H1 (cell line): ENCODE measurements around the gene SEMA7A. TPM values are rescaled to one million over a fixed set of nuclear protein-coding genes. Genes with fewer than 3 reads are reported as not detected.

ENCODE experiments used
- CTCF ChIA-PET: fragments of 300-600 bp; sonication (Branson Sonifier 250); formaldehyde crosslinking; loops from one replicate; lab custom pipeline; 2021; ENCODE audit not compliant: partially characterized antibody; lab: Charles Lee
- POLR2A ChIA-PET: fragments of 300-600 bp; sonication (Branson Sonifier 250); formaldehyde crosslinking; loops from one replicate; lab custom pipeline; 2021; ENCODE audit warnings: inconsistent platforms; ENCODE audit not compliant: partially characterized antibody; lab: Charles Lee
- DNase-seq, 2 experiments: peaks; one replicate each; pipeline versions ENCODE4 v3.0.0 to v3.0.0-alpha.2; 2010 to 2022; ENCODE audit warnings: low spot score in 2 of 2, low read depth in 1 of 2, mixed read lengths in 1 of 2
- FAIRE-seq: peaks from 2 replicates; lab custom pipeline; 2011; peaks lifted over from hg19 to GRCh38; lab: Jason Lieb, UNC
- H2AFZ ChIP-seq: 2 replicates; pipeline ENCODE4 v1.8.1; 2012; ENCODE audit warnings: low read length, inconsistent platforms
- H2AK5ac ChIP-seq: 2 replicates; pipeline ENCODE4 v1.6.1; 2013; ENCODE audit warnings: low read depth, low read length
- H2BK120ac ChIP-seq: replicated peaks from 2 replicates; pipeline ENCODE3; 2013; ENCODE audit warnings: low read depth, low read length, inconsistent platforms
- H2BK12ac ChIP-seq: 2 replicates; pipeline ENCODE4 v1.6.1; 2013; ENCODE audit warnings: low read depth, low read length
- H2BK15ac ChIP-seq: 2 replicates; pipeline ENCODE4 v1.6.1; 2013; ENCODE audit warnings: low read length
- H2BK20ac ChIP-seq: 2 replicates; pipeline ENCODE4 v1.6.1; 2013; ENCODE audit warnings: low read length
- H2BK5ac ChIP-seq: 2 replicates; pipeline ENCODE4 v1.6.1; 2013; ENCODE audit warnings: low read depth, low read length
- H3K14ac ChIP-seq: 2 replicates; pipeline ENCODE4 v1.6.1; 2013; ENCODE audit warnings: inconsistent platforms; ENCODE audit not compliant: insufficient read length
- H3K18ac ChIP-seq: 2 replicates; pipeline ENCODE4 v1.6.1; 2013; ENCODE audit warnings: low read length; ENCODE audit errors: extremely low read depth
- H3K23ac ChIP-seq: 2 replicates; pipeline ENCODE4 v1.6.1; 2013; ENCODE audit warnings: inconsistent platforms; ENCODE audit not compliant: insufficient read length
- H3K23me2 ChIP-seq: 2 replicates; pipeline ENCODE4 v1.6.1; 2013; ENCODE audit warnings: low read depth, low read length
- H3K27ac ChIP-seq: 2 replicates; pipeline ENCODE4 v1.6.1; 2011; ENCODE audit warnings: low read depth, low read length, inconsistent platforms
- H3K27me3 ChIP-seq, 4 experiments: replicated peaks in 1 of 4; 1 replicate in 1 of 4; 2 replicates in 3 of 4; pipeline versions ENCODE4 v1.6.1 to v1.8.1; 2011 to 2013; ENCODE audit warnings: low read length in 3 of 4, mild to moderate bottlenecking in 3 of 4, inconsistent platforms in 2 of 4, mixed read lengths in 2 of 4, moderate library complexity in 1 of 4; ENCODE audit not compliant: control insufficient read depth in 3 of 4, insufficient read depth in 3 of 4; ENCODE audit errors: extremely low read depth in 1 of 4
- H3K36me3 ChIP-seq, 4 experiments: 2 replicates each; pipeline versions ENCODE4 v1.6.1 to v1.8.1; 2011 to 2013; ENCODE audit warnings: mild to moderate bottlenecking in 4 of 4, low read length in 3 of 4, moderate library complexity in 2 of 4, control low read depth in 1 of 4, inconsistent platforms in 1 of 4; ENCODE audit not compliant: insufficient read depth in 4 of 4, control insufficient read depth in 2 of 4
- H3K4ac ChIP-seq: replicated peaks from 2 replicates; pipeline ENCODE3; 2013; ENCODE audit warnings: low read length, low read depth, mixed read lengths, inconsistent platforms; ENCODE audit not compliant: insufficient read length
- H3K4me1 ChIP-seq, 4 experiments: replicated peaks in 1 of 4; 1 replicate in 1 of 4; 2 replicates in 3 of 4; pipeline versions ENCODE4 v1.6.1 to v1.8.1; 2011 to 2013; ENCODE audit warnings: low read length in 3 of 4, inconsistent platforms in 2 of 4, mixed read lengths in 1 of 4; ENCODE audit not compliant: insufficient read depth in 4 of 4, control insufficient read depth in 3 of 4
- H3K4me2 ChIP-seq, 2 experiments: 2 replicates each; pipeline versions ENCODE4 v1.6.1 to v1.8.1; 2011 to 2013; ENCODE audit warnings: low read depth in 2 of 2, low read length in 2 of 2, control low read depth in 1 of 2, inconsistent platforms in 1 of 2, mild to moderate bottlenecking in 1 of 2; ENCODE audit not compliant: insufficient read depth in 1 of 2
- H3K4me3 ChIP-seq, 4 experiments: fragments of 200-600, 300-600 bp in 1 of 4; sonication (generic), shearing (Covaris generic), sonication (Bioruptor Twin) in 1 of 4; 2 replicates each; pipeline versions ENCODE4 v1.5.1 to v1.8.1; 2011 to 2016; ENCODE audit warnings: low read length in 4 of 4, low read depth in 3 of 4, control low read depth in 2 of 4, inconsistent platforms in 2 of 4, mild to moderate bottlenecking in 2 of 4, mixed read lengths in 1 of 4, moderate library complexity in 1 of 4; ENCODE audit not compliant: insufficient read depth in 2 of 4; ENCODE audit errors: extremely low read depth in 1 of 4
- H3K56ac ChIP-seq: replicated peaks from 2 replicates; pipeline ENCODE3; 2013; ENCODE audit warnings: low read depth, mild to moderate bottlenecking, mixed read lengths, low read length, inconsistent platforms; ENCODE audit not compliant: insufficient read length
- H3K79me1 ChIP-seq: 2 replicates; pipeline ENCODE4 v1.6.1; 2013; ENCODE audit warnings: low read depth, low read length, control low read depth
- H3K79me2 ChIP-seq, 2 experiments: 2 replicates each; pipeline versions ENCODE4 v1.6.1 to v1.8.1; 2012 to 2013; ENCODE audit warnings: low read length in 2 of 2, mild to moderate bottlenecking in 2 of 2, inconsistent platforms in 1 of 2; ENCODE audit not compliant: insufficient read depth in 2 of 2, control insufficient read depth in 1 of 2
- H3K9ac ChIP-seq, 4 experiments: replicated peaks in 1 of 4; 1 replicate in 1 of 4; 2 replicates in 3 of 4; pipeline versions ENCODE4 v1.6.1 to v1.8.1; 2011 to 2013; ENCODE audit warnings: low read depth in 3 of 4, low read length in 3 of 4, control low read depth in 2 of 4, mild to moderate bottlenecking in 2 of 4, moderate library complexity in 2 of 4, inconsistent platforms in 1 of 4; ENCODE audit errors: extremely low read depth in 1 of 4
- H3K9me3 ChIP-seq, 2 experiments: 2 replicates each; pipeline versions ENCODE4 v1.6.1 to v1.8.1; 2012 to 2013; ENCODE audit warnings: mild to moderate bottlenecking in 2 of 2, moderate library complexity in 2 of 2, control low read depth in 1 of 2, inconsistent platforms in 1 of 2, low read depth in 1 of 2, low read length in 1 of 2, mixed read lengths in 1 of 2; ENCODE audit not compliant: insufficient read depth in 2 of 2
- H4K20me1 ChIP-seq, 2 experiments: replicated peaks in 1 of 2; 2 replicates each; pipeline versions ENCODE3 to v1.8.1; 2011 to 2013; ENCODE audit warnings: inconsistent platforms in 2 of 2, low read length in 2 of 2, mild to moderate bottlenecking in 1 of 2; ENCODE audit not compliant: insufficient read depth in 2 of 2, control insufficient read depth in 1 of 2
- H4K5ac ChIP-seq: 2 replicates; pipeline ENCODE4 v1.6.1; 2013; ENCODE audit warnings: low read length, low read depth, mixed read lengths, inconsistent platforms; ENCODE audit not compliant: insufficient read length
- H4K8ac ChIP-seq: 2 replicates; pipeline ENCODE4 v1.8.0; 2013; ENCODE audit warnings: mild to moderate bottlenecking, moderate library complexity, low read length, inconsistent platforms; ENCODE audit not compliant: insufficient read depth; ENCODE audit errors: extremely low read depth
- H4K91ac ChIP-seq: replicated peaks from 2 replicates; pipeline ENCODE3; 2013; ENCODE audit warnings: low read length, mixed read lengths, inconsistent platforms; ENCODE audit not compliant: insufficient read length
- CBX8 ChIP-seq: fragments of 300-800, 300-1000 bp; sonication (generic); IDR thresholded peaks from 2 replicates; pipeline ENCODE4 v1.7.1; 2016; ENCODE audit warnings: low read depth, low read length, borderline replicate concordance
- EP300 ChIP-seq, 2 experiments: IDR thresholded peaks; 1 replicate in 1 of 2; 2 replicates in 1 of 2; pipeline ENCODE4 v1.6.1; 2011 to 2012; ENCODE audit warnings: low read depth in 2 of 2, low read length in 2 of 2, mild to moderate bottlenecking in 2 of 2, borderline replicate concordance in 1 of 2, inconsistent platforms in 1 of 2, moderate library complexity in 1 of 2
- HDAC2 ChIP-seq, 2 experiments: fragments of 300-600 bp in 1 of 2; sonication (generic) in 1 of 2; IDR thresholded peaks; 2 replicates each; pipeline ENCODE4 v1.6.1; 2011 to 2012; ENCODE audit warnings: low read depth in 2 of 2, low read length in 2 of 2, mild to moderate bottlenecking in 2 of 2, moderate library complexity in 2 of 2, borderline replicate concordance in 1 of 2, inconsistent platforms in 1 of 2
- WGBS, 2 experiments: shearing (Covaris generic) in 1 of 2; methylation state at CpG; one replicate each; pipeline versions ENCODE4 v1.1.6 to v1.1.7; 2013 to 2015; ENCODE audit warnings: low lambda C conversion rate in 2 of 2, mixed read lengths in 2 of 2, inconsistent platforms in 1 of 2, low coverage in 1 of 2, missing lambda C conversion rate in 1 of 2; ENCODE audit not compliant: insufficient replicate concordance in 2 of 2, insufficient coverage in 1 of 2, insufficient read length in 1 of 2; ENCODE audit errors: extremely low coverage in 1 of 2, missing lambda C conversion rate in 1 of 2; 5-methylcytosine and 5-hydroxymethylcytosine counted together
- polyA plus RNA-seq, 7 experiments: library from polyadenylated mRNA; depleted of rRNA in 3 of 7; stranded (reverse) in 5 of 7; unstranded in 2 of 7; fragments of >200 nt in 5 of 7; fragments of 200-250 nt in 2 of 7; gene quantifications; 1 replicate in 5 of 7; 2 replicates in 1 of 7; 4 replicates in 1 of 7; pipeline versions ENCODE4 v1.2.1 to v1.2.3, GENCODE V29; 2011 to 2013; ENCODE audit warnings: missing spikeins in 2 of 7, mixed read lengths in 2 of 7
- total RNA-seq: library from RNA; stranded (reverse); fragmentation: NEBNext Ultra II Directional; extraction: Animal tissue kit (Norgen Biotek cat#: 25700); gene quantifications from 2 replicates; pipeline ENCODE4 v1.2.1, GENCODE V29; 2021

Gene SEMA7A
- total and polyA plus RNA-seq, 2 of the 8 experiments (the other 6 are each of a cell fraction or from before 2014, with no cell fraction given) = 10.7 to 15.0 TPM

- Histone ChIP-seq H4K8ac (no peak overlapping the region), H3K27me3 (peaks cover 0 to 16% (median 10%) of the 10 kb centered on the region in 4 experiments; a peak in 5 of 7 replicates), H3K4me3 (no peak overlapping the region), H4K5ac (no peak overlapping the region), H3K36me3 (no peaks in the 10 kb centered on the region), H3K79me2 (no peaks in the 10 kb centered on the region), H3K27ac (no peak overlapping the region), H3K9me3 (no peaks in the 10 kb centered on the region), H2BK120ac (no peak overlapping the region), H2AK5ac (no peak overlapping the region), H3K23ac (no peak overlapping the region), H2BK15ac (no peak overlapping the region), H3K4ac (no peak overlapping the region), H4K91ac (no peak overlapping the region), H3K4me2 (no peak overlapping the region), H2BK12ac (no peak overlapping the region), H3K79me1 (no peaks in the 10 kb centered on the region), H2BK5ac (no peak overlapping the region), H3K23me2 (peaks cover 6% of the 10 kb centered on the region; the same call in 1 of the 2 replicates), H2AFZ (no peak overlapping the region), H2BK20ac (no peak overlapping the region), H3K18ac (no peak overlapping the region), H3K14ac (no peak overlapping the region), H3K56ac (no peak overlapping the region), H3K9ac (no peak overlapping the region), H3K4me1 (peaks cover 6 to 22% (median 13%) of the 10 kb centered on the region in 4 experiments), H4K20me1 (no peaks in the 10 kb centered on the region)
- DNase-seq (no peak), FAIRE-seq (no peak)
- POLR2A ChIA-PET = interaction anchor here (2.7 kb wide), 1 partner anchor 11 kb away, joined by 9 read pairs; no protein-coding TSS in a partner anchor
- 71% methylated on average over 1 of the region's 1 CpG; no CpG with 5 or more reads in 1 of the 2 experiments for WGBS, 2 experiments
- CTCF ChIA-PET = interaction anchor here (0.7 to 36.8 kb wide), 8 partner anchors 10 to 74 kb away, joined by 3 to 1311 read pairs (median 4); partner anchors contain the start of gene SEMA7A
- TF ChIP-seq HDAC2 (IDR thresholded peaks at IDR 0.05; ENCODE audit: borderline replicate concordance in 1 of 2, low read depth in 2 of 2, low read length in 2 of 2) (no peak), EP300 (IDR thresholded peaks at IDR 0.05; ENCODE audit: borderline replicate concordance in 1 of 2, low read depth in 2 of 2, low read length in 2 of 2) (no peak), CBX8 (no peak)
Observed at GRCh38 chr15:74362482-74362881, 71.3 kb downstream of the SEMA7A start.
